ENCODE results near the gene TRERF1.

DNA sequence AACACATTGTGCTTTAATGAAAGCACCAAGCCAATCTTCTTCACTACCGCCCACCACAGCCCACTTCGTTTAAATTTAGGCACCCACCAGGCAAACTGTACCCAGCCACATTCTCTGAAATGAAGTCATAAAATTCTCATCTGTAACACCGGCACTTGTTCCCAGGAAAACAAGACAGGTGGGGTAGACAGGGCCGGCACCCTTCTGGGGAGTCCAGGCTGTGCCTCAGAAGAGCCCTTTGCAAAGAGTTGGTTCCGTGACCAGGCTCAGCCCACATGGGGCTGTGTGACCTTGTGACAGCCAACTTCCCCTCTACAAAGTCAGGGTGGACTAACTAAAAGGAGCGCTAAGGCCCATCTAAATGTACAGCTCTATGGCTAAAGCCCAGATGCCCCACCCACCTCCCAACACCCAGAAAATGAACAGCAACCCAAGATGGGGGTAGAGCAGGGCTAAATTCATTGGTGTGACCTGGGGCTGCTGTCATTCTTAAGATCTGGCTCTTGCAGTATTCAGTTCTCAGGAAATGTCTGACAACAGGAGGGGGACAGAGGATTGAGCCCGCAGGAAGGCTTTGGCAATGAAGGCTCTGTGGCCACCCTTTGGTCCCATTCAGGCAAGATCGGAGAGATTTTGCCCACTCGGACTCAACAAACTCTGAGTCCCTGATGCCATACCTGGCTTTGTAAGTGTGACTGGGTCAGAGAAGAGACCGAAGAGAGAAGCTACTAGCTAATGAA is 56.7 kb downstream of the TRERF1 start:
- TF ChIP-seq, protein P1, sequence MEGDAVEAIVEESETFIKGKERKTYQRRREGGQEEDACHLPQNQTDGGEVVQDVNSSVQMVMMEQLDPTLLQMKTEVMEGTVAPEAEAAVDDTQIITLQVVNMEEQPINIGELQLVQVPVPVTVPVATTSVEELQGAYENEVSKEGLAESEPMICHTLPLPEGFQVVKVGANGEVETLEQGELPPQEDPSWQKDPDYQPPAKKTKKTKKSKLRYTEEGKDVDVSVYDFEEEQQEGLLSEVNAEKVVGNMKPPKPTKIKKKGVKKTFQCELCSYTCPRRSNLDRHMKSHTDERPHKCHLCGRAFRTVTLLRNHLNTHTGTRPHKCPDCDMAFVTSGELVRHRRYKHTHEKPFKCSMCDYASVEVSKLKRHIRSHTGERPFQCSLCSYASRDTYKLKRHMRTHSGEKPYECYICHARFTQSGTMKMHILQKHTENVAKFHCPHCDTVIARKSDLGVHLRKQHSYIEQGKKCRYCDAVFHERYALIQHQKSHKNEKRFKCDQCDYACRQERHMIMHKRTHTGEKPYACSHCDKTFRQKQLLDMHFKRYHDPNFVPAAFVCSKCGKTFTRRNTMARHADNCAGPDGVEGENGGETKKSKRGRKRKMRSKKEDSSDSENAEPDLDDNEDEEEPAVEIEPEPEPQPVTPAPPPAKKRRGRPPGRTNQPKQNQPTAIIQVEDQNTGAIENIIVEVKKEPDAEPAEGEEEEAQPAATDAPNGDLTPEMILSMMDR (IDR thresholded peaks at IDR 0.05): no peak
- no peak for TF ChIP-seq POLR2A (IDR thresholded peaks at IDR 0.05)

All from testis (tissue), 2 donors.